Heart right ventricle (tissue), 16 donors: ENCODE measurements around the gene VWCE. TPM values are rescaled to one million over a fixed set of nuclear protein-coding genes. Genes with fewer than 3 reads are reported as not detected.
"Not testable (repeated sequence)": the region's sequence is repeated elsewhere in the genome, so short reads cannot be mapped to it uniquely, and the experiment has no call there.

ENCODE experiments used
- ATAC-seq, 8 donors: fragments of 200-7000 bp; cut with Tn5 transposase; one replicate each; pipeline ENCODE4 v1.9.1; 2020; ENCODE audit warnings: mild to moderate bottlenecking in 8 of 8, moderate library complexity in 8 of 8, moderate number of reproducible peaks in 1 of 8
- DNase-seq, 2 donors: peaks; one replicate each; pipeline ENCODE4 v3.0.0-alpha.2; 2020
- H3K27ac ChIP-seq, 10 donors: fragments of 200-600 bp; sonication (generic) in 2 of 10; one replicate each; pipeline versions ENCODE4 v1.5.0 to v1.8.0; 2020 to 2022; ENCODE audit warnings: mild to moderate bottlenecking in 3 of 10
- H3K27me3 ChIP-seq, 7 donors: fragments of 200-600 bp; one replicate each; pipeline ENCODE4 v1.8.0; 2021 to 2022; ENCODE audit warnings: mild to moderate bottlenecking in 2 of 7
- H3K36me3 ChIP-seq, 9 donors: fragments of 200-600 bp; sonication (generic) in 1 of 9; one replicate each; pipeline versions ENCODE4 v1.5.0 to v1.8.0; 2020 to 2022; ENCODE audit warnings: mild to moderate bottlenecking in 2 of 9
- H3K4me1 ChIP-seq, 9 donors: fragments of 200-600 bp; sonication (generic) in 1 of 9; one replicate each; pipeline versions ENCODE4 v1.5.0 to v1.8.0; 2020 to 2022; ENCODE audit warnings: mild to moderate bottlenecking in 4 of 9
- H3K4me3 ChIP-seq, 10 donors: fragments of 200-600 bp; sonication (generic) in 2 of 10; one replicate each; pipeline versions ENCODE4 v1.5.0 to v1.8.0; 2020 to 2022; ENCODE audit warnings: mild to moderate bottlenecking in 7 of 10, moderate library complexity in 2 of 10
- H3K9me3 ChIP-seq, 11 donors: fragments of 200-600 bp in 10 of 11; sonication (generic) in 2 of 11; one replicate each; pipeline versions ENCODE4 v1.5.0 to v1.8.0; 2013 to 2022; ENCODE audit warnings: mild to moderate bottlenecking in 2 of 11, control low read depth in 1 of 11, moderate library complexity in 1 of 11
- WGBS, 2 donors: extraction: QIAGEN DNeasy Blood & Tissue Kit; methylation state at CpG; one replicate each; pipeline ENCODE4 v1.1.7; 2013; ENCODE audit warnings: inconsistent platforms in 1 of 2; 5-methylcytosine and 5-hydroxymethylcytosine counted together
- intact Hi-C, 10 donors: fragments of 100-400 bp; cut with DNase I; formaldehyde crosslinking; loops; one replicate each; pipeline versions ENCODE4 v1.11.1 to v1.14.2; 2022
- polyA plus RNA-seq, 2 donors: library from polyadenylated mRNA; stranded (reverse); fragments of 200-250 nt; gene quantifications; one replicate each; pipeline ENCODE4 v1.2.3, GENCODE V29; 2013
- total RNA-seq, 10 donors: library from RNA; stranded (reverse); fragmentation: NEBNext Ultra II Directional in 3 of 10; extraction: Animal tissue kit (Norgen Biotek cat#: 25700) in 3 of 10; gene quantifications; one replicate each; pipeline versions ENCODE4 v1.2.1 to v1.2.4, GENCODE V29; 2021 to 2023
- donor health status: Arrhythmogenic right ventricular cardiomyopathy.
- donor health status: ischemic (EF 13 %, LVEDD 7.1; RV severe dilation, severe dysfunction).
- donor health status: healthy with polysubstance abuse.
- donor health status: DM: no; HTN: yes; CAD: no.
- donor health status: DM: no; HTN: no; CAD: no.
- donor health status: ischemic (EF 25% LVEDD 6.9; RV normal size, moderate dysfunction).
- donor health status: ischemic (EF 25% LVEDD 5.7; RV mildly dilated, moderate dysfunction).
- donor health status: healthy.
- donor health status: DM: yes; HTN: yes; CAD: no.
- donor health status: Ischemic cardiomyopathy.
- donor health status: ischemic (EF 35%, LVEDD 5.7; RV mildly dilated, moderate dysfunction).
- donor health status: nonischemic (EF 11% LVEDD 7.7; RV severe dilation, severe dysfunction).
- donor health status: DM: yes; HTN: yes; CAD: no.
- donor health status: PGD.
- donor health status: ischemic (EF 29% LVEDD 5.4; RV normal size, mild dysfunction).
- donor health status: nonischemic (EF 23%, LVEDD 6.1; RV moderate dilation, normal function).

The VWCE gene
- total and polyA plus RNA-seq, 12 donors = 0.42 to 2.2 (median 0.89) TPM

GRCh38 chr11:61249201-61249600 lies 45.9 kb downstream of the VWCE start:
- peaks cover 0 to 11% (median 0%) of the 10 kb centered on the region in 9 donors for H3K4me1 ChIP-seq
- H3K36me3 ChIP-seq, intact Hi-C loops, H3K27me3 ChIP-seq, H3K27ac ChIP-seq, H3K4me3 ChIP-seq, H3K9me3 ChIP-seq: not testable (repeated sequence)
- ATAC-seq (peak; percentile 44 to 83 (median 70)), DNase-seq (peak in 1 of 2 donors; percentile 24)
- WGBS, 2 donors = 75 to 80% methylated on average over 7 to 8 of the region's 8 CpGs

- H3K27me3 ChIP-seq, H3K27ac ChIP-seq, H3K36me3 ChIP-seq, DNase-seq, intact Hi-C loops, H3K9me3 ChIP-seq, ATAC-seq, H3K4me3 ChIP-seq: not testable (repeated sequence)
- WGBS, 2 donors = 88 to 91% methylated on average over 9 of the region's 9 CpGs
- H3K4me1 ChIP-seq = peaks cover 0 to 11% (median 0%) of the 10 kb centered on the region in 9 donors
Observed at GRCh38 chr11:61248071-61248470, 47.0 kb downstream of the VWCE start.

GRCh38 chr11:61245284-61245964 lies 49.7 kb downstream of the VWCE start:
- ATAC-seq, H3K27ac ChIP-seq, H3K9me3 ChIP-seq, H3K27me3 ChIP-seq, H3K4me3 ChIP-seq, DNase-seq, H3K4me1 ChIP-seq, intact Hi-C loops, H3K36me3 ChIP-seq: not testable (repeated sequence)
- no CpG with 5 or more reads among the region's 10 CpGs for WGBS, 2 donors

- intact Hi-C loops, H3K4me1 ChIP-seq, H3K27me3 ChIP-seq, DNase-seq, H3K36me3 ChIP-seq, H3K9me3 ChIP-seq, H3K4me3 ChIP-seq, H3K27ac ChIP-seq: not testable (repeated sequence)
- peak in 6 of 8 donors; percentile 24 to 65 (median 40) for ATAC-seq
- no CpG with 5 or more reads among the region's 5 CpGs for WGBS, 2 donors
Observed at GRCh38 chr11:61241526-61241925, 53.6 kb downstream of the VWCE start.

- H3K9me3 ChIP-seq, H3K4me1 ChIP-seq, H3K36me3 ChIP-seq, H3K27ac ChIP-seq, ATAC-seq, DNase-seq, intact Hi-C loops, H3K27me3 ChIP-seq, H3K4me3 ChIP-seq: not testable (repeated sequence)
- no CpG with 5 or more reads among the region's 8 CpGs for WGBS, 2 donors
Observed at GRCh38 chr11:61240875-61241274, 54.2 kb downstream of the VWCE start, which contains the start of gene PGA5. TSS of gene PGA5 (plus strand) at chr11:61241175. CDS start at chr11:61241227, 52 bp downstream.

GRCh38 chr11:61240288-61240687 lies 54.8 kb downstream of the VWCE start:
- WGBS, 2 donors = 66 to 67% methylated on average over 7 to 8 of the region's 8 CpGs
- H3K4me1 ChIP-seq, intact Hi-C loops, DNase-seq, H3K4me3 ChIP-seq, H3K27me3 ChIP-seq, H3K9me3 ChIP-seq, H3K36me3 ChIP-seq, H3K27ac ChIP-seq, ATAC-seq: not testable (repeated sequence)

- ATAC-seq, intact Hi-C loops, H3K27ac ChIP-seq, DNase-seq, H3K27me3 ChIP-seq, H3K36me3 ChIP-seq, H3K9me3 ChIP-seq, H3K4me1 ChIP-seq, H3K4me3 ChIP-seq: not testable (repeated sequence)
- WGBS, 2 donors = no CpG with 5 or more reads among the region's 4 CpGs
Observed at GRCh38 chr11:61237130-61237529, 58.0 kb downstream of the VWCE start.

- ATAC-seq, H3K4me3 ChIP-seq, H3K9me3 ChIP-seq, DNase-seq, H3K4me1 ChIP-seq, H3K36me3 ChIP-seq, intact Hi-C loops, H3K27me3 ChIP-seq, H3K27ac ChIP-seq: not testable (repeated sequence)
- WGBS, 2 donors = no CpG with 5 or more reads among the region's 3 CpGs
Observed at GRCh38 chr11:61232548-61233145, 62.5 kb downstream of the VWCE start.

- intact Hi-C loops, H3K4me3 ChIP-seq, H3K4me1 ChIP-seq, ATAC-seq, DNase-seq, H3K27me3 ChIP-seq, H3K36me3 ChIP-seq, H3K9me3 ChIP-seq, H3K27ac ChIP-seq: not testable (repeated sequence)
- WGBS, 2 donors = no CpG with 5 or more reads among the region's 5 CpGs
Observed at GRCh38 chr11:61231585-61231984, 63.5 kb downstream of the VWCE start.

GRCh38 chr11:61231033-61231432 lies 64.1 kb downstream of the VWCE start:
- H3K27me3 ChIP-seq, H3K4me1 ChIP-seq, H3K36me3 ChIP-seq, intact Hi-C loops, H3K9me3 ChIP-seq, H3K27ac ChIP-seq, DNase-seq, H3K4me3 ChIP-seq: not testable (repeated sequence)
- peak in 5 of 8 donors; percentile 24 to 66 (median 59) for ATAC-seq
- no CpG with 5 or more reads among the region's 15 CpGs for WGBS, 2 donors

- H3K36me3 ChIP-seq = not testable (repeated sequence)
- peak in 5 of 8 donors; percentile 23 to 66 (median 46) for ATAC-seq
Observed at GRCh38 chr11:61229458-61229857, 65.7 kb downstream of the VWCE start.

More at GRCh38 chr11:61229458-61229857, 65.7 kb downstream of the VWCE start:
- H3K4me1 ChIP-seq, H3K27me3 ChIP-seq, DNase-seq, H3K4me3 ChIP-seq, H3K9me3 ChIP-seq, H3K27ac ChIP-seq, intact Hi-C loops: not testable (repeated sequence)
- WGBS, 2 donors = no CpG with 5 or more reads among the region's 6 CpGs
